ENCODE measurements around the gene LDLRAD2. TPM values are rescaled to one million over a fixed set of nuclear protein-coding genes. Genes with fewer than 3 reads are reported as not detected.

The LDLRAD2 gene
- total RNA-seq, 4 donors from 2014 or later, result 0.22 TPM; not detected in 3

GRCh38 chr1:21865609-21865942, 53.5 kb downstream of the LDLRAD2 start:
- no peak for DNase-seq
- Histone ChIP-seq H3K4me1 (peaks cover 8 to 14% of the 10 kb centered on the region in 2 donors), H3K4me3 (replicated peaks in 1 of 3) (no peak overlapping the region), H3K27me3 (no peaks in the 10 kb centered on the region), H3K27ac (no peak overlapping the region), H3K9me3 (no peaks in the 10 kb centered on the region), H3K36me3 (peaks cover 38% of the 10 kb centered on the region in 2 donors)
- TF ChIP-seq POLR2A (IDR thresholded peaks at IDR 0.05), result no peak
- no peak for TF ChIP-seq CTCF (IDR thresholded peaks at IDR 0.05)
- intact Hi-C loops (cut with DNase I), result no loop called here
- WGBS, 2 donors, result 95 to 100% methylated on average over 3 to 4 of the region's 7 CpGs

- no peak for TF ChIP-seq CTCF (IDR thresholded peaks at IDR 0.05)
- no peak for TF ChIP-seq POLR2A (IDR thresholded peaks at IDR 0.05)
- H3K36me3 ChIP-seq, result peaks cover 36 to 37% of the 10 kb centered on the region in 2 donors
- no peaks in the 10 kb centered on the region for H3K27me3 ChIP-seq
- intact Hi-C loops (cut with DNase I), result no loop called here
- H3K27ac ChIP-seq, result no peak overlapping the region
- no peaks in the 10 kb centered on the region for H3K9me3 ChIP-seq
- no peak overlapping the region for H3K4me3 ChIP-seq (replicated peaks in 1 of 3)
- H3K4me1 ChIP-seq, result peaks cover 8 to 16% of the 10 kb centered on the region in 2 donors
- no peak for DNase-seq
- WGBS, 2 donors, result 74 to 80% methylated on average over 8 to 11 of the region's 11 CpGs
Measured at GRCh38 chr1:21865943-21866706, 54.1 kb downstream of the LDLRAD2 start.

- 65 to 81% methylated on average over 1 of the region's 1 CpG for WGBS, 2 donors
- H3K36me3 ChIP-seq, result peaks cover 35% of the 10 kb centered on the region in 2 donors
- no peak for DNase-seq
- no peak for TF ChIP-seq POLR2A (IDR thresholded peaks at IDR 0.05)
- no peaks in the 10 kb centered on the region for H3K9me3 ChIP-seq
- no peaks in the 10 kb centered on the region for H3K27me3 ChIP-seq
- no peak overlapping the region for H3K4me3 ChIP-seq (replicated peaks in 1 of 3)
- intact Hi-C loops (cut with DNase I), result no loop called here
- peaks cover 8 to 16% of the 10 kb centered on the region in 2 donors for H3K4me1 ChIP-seq
- H3K27ac ChIP-seq, result no peak overlapping the region
Measured at GRCh38 chr1:21866707-21867043, 54.6 kb downstream of the LDLRAD2 start.

GRCh38 chr1:21867451-21867996, 55.5 kb downstream of the LDLRAD2 start:
- H3K36me3 ChIP-seq, result peaks cover 38 to 39% of the 10 kb centered on the region in 2 donors
- WGBS, 2 donors, result 78 to 88% methylated on average over 5 of the region's 5 CpGs
- intact Hi-C loops (cut with DNase I), result no loop called here
- DNase-seq, result no peak
- no peak overlapping the region for H3K27ac ChIP-seq
- TF ChIP-seq POLR2A (IDR thresholded peaks at IDR 0.05) (no peak), CTCF (IDR thresholded peaks at IDR 0.05) (no peak)
- peaks cover 8 to 16% of the 10 kb centered on the region in 2 donors for H3K4me1 ChIP-seq
- H3K9me3 ChIP-seq, result no peaks in the 10 kb centered on the region
- no peaks in the 10 kb centered on the region for H3K27me3 ChIP-seq
- no peak overlapping the region for H3K4me3 ChIP-seq (replicated peaks in 1 of 3)

- H3K27me3 ChIP-seq, result no peaks in the 10 kb centered on the region
- DNase-seq, result no peak
- intact Hi-C loops (cut with DNase I), result no loop called here
- WGBS, 2 donors, result 91 to 94% methylated on average over 7 of the region's 7 CpGs
- H3K36me3 ChIP-seq, result peaks cover 45 to 48% of the 10 kb centered on the region in 2 donors
- H3K4me1 ChIP-seq, result peaks cover 8 to 16% of the 10 kb centered on the region in 2 donors
- H3K4me3 ChIP-seq (replicated peaks in 1 of 3), result no peak overlapping the region
- no peak overlapping the region for H3K27ac ChIP-seq
- H3K9me3 ChIP-seq, result no peaks in the 10 kb centered on the region
- no peak for TF ChIP-seq POLR2A (IDR thresholded peaks at IDR 0.05)
- TF ChIP-seq CTCF (IDR thresholded peaks at IDR 0.05), result no peak
Measured at GRCh38 chr1:21868482-21868881, 56.4 kb downstream of the LDLRAD2 start.

All from thyroid gland (tissue), 4 donors.